NCI-H2029 treated with DMSO at 0.1 percent for 48 hours (cell line): Measurements from ENCODE around the gene LDLR.

Source experiments
- DNase-seq: peaks from one replicate; lab custom pipeline; 2025; lab: John Stamatoyannopoulos, UW

LDLR gene

DNA sequence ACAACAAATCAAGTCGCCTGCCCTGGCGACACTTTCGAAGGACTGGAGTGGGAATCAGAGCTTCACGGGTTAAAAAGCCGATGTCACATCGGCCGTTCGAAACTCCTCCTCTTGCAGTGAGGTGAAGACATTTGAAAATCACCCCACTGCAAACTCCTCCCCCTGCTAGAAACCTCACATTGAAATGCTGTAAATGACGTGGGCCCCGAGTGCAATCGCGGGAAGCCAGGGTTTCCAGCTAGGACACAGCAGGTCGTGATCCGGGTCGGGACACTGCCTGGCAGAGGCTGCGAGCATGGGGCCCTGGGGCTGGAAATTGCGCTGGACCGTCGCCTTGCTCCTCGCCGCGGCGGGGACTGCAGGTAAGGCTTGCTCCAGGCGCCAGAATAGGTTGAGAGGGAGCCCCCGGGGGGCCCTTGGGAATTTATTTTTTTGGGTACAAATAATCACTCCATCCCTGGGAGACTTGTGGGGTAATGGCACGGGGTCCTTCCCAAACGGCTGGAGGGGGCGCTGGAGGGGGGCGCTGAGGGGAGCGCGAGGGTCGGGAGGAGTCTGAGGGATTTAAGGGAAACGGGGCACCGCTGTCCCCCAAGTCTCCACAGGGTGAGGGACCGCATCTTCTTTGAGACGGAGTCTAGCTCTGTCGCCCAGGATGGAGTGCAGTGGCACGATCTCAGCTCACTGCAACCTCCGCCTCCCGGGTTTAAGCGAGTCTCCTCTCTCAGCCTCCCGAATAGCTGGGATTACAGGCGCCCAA lies at the start of gene LDLR:
TSS of gene LDLR (plus strand) at position 210 of the 760 bp plus-strand sequence. CDS start at position 296, 86 bp downstream.
- DNase-seq, result peak; percentile 81

DNA sequence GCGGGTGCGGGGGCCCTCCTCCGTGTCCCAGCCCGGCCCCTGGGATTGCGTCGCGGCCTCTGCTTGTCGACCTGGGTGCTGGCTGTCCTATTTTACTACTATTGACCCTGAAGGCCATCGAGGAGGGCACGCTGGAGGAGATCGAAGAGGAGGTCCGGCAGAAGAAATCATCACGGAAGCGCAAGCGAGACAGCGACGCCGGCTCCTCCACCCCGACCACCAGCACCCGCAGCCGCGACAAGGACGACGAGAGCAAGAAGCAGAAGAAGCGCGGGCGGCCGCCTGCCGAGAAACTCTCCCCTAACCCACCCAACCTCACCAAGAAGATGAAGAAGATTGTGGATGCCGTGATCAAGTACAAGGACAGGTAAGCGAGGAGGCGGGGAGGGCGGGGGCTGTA lies 48.1 kb upstream of the LDLR start:
- no peak for DNase-seq

DNA sequence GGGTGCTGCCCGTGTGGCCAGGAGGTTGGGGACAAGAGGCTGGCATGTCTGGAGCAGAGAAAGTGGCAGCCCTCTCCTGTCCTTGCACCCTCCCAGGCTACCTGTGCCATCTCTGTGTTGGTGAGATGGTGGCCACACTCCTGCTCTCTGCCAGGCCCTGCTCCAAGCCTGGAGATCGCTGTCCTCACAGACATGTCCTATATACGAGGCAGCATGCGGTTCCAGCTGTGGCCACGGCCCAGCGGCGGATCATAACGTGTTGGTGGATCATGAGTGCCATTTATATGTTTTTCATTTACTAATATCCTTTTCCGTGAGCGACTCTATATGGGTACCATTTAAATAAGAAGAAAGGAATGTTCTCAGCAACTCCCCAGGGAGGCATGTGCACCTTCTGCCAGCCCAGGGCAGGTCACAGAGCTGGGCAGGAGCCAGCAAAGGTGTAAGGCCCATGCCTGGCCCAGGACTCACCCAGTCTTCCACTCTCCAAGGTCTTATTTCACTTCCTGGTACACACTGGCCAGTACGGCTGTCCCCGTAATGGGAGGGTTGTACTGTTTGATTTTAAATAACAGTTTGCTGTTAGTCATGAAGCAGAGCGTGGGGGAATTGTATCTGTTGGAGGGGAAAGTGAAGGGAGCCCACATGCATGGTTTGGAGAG lies 47.2 kb upstream of the LDLR start:
- DNase-seq, result no peak

DNA sequence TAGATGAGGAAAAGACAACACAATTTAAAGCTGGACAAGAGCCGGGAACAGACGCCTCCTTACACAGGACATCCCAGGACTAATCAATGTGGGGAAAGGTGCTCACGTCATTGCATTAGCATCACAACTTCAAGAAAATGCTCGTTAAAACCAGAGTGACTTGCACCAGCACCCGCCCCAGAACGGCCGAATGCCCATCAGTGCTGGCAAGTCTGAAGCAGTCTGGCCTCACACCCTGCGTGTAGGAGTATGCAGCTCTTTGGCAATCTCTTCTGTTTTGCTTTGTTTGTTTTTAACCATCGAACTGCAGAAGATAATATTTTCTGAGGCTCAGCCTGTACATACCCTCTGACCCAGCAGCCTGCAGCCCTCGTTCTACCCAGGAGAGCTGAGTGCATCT lies 44.8 kb upstream of the LDLR start:
- no peak for DNase-seq

DNA sequence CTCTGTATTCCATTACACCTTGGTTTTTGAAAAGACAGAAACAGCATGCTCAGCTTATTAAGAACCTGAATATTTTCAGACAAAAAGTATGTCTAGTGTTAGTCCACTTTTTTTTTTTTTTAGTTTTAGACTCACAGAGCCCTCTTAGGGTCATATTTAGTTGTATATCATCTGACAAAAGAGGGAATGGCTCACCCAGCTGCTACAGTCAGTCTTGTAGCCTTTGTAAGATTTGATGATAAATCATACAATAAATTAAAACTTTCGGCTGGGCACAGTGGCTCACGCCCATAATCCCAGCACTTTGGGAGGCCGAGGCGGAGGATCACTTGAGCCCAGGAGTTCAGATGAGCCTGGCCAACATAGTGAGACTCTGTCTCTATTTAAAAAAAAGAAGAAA lies 43.7 kb upstream of the LDLR start:
- DNase-seq, result no peak

DNA sequence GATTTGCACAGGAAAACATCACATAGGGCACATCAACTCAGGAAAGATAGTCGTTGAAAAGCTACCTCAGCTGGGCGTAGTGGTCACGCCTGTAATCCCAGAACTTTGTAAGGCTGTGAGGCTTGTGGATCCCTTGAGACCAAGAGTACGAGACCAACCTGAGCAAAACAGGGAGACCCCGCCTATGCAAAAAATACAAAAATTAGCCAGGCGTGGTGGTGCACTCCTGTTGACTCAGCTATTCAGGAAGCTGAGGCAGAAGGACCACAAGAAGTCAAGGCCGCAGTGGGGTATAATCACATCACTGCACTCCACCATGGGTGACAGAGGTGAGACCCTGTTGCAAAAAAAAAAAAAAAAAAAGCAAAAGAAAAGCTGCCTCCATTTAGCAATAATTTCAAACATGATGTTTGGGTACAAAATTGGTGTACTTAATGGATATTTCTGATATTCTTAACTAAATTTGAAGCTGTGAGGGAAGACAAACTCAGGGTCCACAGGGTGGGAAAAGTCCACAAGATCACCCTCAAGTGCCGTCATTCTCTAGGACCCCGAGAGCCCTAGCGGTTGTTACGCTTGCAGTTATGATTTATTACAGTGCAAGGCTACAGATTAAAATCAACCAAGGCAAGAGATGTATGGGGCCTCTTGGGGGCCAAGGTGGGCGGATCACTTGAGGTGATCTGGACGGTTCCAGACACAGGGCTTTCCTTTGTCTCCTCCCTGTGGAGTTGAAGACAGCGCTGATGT lies 42.5 kb upstream of the LDLR start:
- no peak for DNase-seq

DNA sequence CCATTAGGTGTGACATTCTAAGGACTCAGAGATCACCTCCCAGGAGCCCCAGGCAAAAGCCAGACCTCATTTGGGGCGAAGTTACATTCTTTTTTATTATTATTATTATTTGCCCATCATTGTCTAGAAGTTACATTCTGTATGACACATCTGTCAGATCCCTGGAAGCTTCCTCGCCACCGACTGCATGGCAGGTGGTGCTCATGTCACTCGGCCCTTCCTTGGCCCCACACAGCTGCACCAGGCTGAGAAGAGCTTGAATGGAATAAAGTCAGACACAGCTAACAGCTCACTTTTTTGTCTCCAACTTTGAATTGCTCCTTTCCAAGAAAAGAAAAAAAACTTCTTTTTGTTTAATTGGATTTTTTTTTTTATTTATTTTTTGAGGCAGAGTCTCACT lies 41.4 kb upstream of the LDLR start:
- no peak for DNase-seq

DNA sequence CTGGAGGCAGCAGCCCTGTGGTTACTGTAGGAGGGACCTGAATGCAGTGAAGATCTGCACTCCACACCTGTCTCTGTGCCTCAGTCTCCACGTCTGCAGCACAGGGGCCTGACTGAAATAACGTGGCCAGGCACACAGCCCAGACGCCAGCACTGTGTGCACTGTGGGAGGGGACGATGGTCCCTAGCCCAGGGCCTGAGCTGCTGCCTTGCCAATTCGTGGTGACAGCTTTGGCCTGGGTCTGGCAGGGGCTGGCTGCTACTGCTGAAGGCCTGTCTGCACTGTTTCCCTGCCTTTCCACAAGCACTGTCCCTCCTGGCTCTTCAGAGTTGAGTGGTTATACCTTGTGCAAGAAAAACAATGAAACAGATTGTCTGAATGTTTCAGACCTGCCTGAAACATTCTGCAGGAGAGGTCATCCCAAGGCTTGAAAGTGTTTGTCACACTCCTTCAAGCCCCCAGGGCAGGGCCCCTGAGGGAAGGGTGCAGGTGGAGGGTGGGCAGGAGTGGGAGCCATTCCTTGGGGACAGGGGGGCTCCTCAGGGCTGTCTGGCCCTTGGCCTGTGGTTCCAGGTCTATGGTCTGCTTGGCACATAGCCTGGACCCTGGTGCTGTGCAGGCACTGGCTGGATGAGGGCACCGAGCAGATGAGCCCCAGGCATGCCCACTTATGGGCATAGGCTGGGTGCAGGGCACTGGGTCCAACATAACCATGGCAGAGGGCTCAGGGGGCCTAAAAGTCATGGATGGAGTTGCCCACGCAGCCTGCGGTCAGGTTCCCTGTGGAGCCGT lies 38.7 kb upstream of the LDLR start:
- DNase-seq, result no peak

DNA sequence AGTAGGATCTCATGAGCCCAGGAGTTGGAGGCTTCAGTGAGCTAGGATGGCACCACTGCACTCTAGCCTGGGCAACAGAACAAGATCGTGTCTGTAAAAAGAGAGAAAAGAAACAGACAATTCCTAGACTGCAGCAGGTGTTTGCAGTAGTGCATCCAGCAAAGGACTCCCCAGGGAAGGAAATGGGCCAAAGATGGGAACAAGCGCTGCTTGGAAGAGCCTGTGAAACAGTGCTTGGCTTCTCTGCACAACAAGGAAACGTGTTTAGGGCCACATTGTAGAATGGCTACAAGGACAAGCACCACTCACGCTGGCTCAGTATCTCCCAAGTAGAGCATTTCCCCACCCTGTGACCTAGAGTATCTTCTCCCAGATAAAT lies 35.5 kb upstream of the LDLR start:
- no peak for DNase-seq

DNA sequence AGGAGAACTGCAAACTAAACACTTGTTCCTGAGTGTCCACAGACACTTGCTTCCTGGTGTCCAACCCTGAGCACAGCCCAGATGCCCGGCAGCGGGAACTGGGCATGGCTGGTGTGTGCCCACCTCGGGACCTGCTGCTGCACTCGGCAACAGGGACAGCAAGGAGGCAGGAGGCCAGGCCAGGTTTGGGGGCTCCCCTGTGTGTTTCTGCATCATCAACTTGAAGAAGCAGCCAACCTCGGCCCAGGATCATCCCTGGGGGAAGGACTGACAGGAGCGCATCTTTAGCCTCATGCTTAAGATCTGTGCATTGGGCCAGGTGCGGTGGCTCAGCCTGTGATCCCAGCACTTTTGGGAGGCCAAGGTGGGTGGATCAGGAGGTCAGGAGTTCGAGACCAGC lies 35.1 kb upstream of the LDLR start:
- no peak for DNase-seq

DNA sequence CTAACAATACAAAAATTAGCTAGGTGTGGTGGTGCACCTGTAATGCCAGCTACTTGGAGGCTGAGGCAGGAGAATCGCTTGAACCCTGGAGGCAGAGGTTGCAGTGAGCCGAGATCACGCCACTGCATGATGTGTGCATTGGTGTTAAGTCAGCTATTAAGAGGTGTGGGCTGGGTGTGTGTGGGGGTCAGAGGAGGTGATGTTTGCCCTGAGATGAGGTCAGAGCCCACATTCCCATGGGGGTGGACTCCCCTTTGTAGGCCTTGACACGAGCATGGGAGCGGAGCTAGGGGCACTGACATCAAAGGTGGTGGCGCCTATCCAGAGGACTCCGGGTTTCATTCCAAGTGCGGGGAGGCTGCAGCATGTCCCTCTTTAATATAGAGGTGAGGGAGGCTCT lies 34.6 kb upstream of the LDLR start:
- no peak for DNase-seq

DNA sequence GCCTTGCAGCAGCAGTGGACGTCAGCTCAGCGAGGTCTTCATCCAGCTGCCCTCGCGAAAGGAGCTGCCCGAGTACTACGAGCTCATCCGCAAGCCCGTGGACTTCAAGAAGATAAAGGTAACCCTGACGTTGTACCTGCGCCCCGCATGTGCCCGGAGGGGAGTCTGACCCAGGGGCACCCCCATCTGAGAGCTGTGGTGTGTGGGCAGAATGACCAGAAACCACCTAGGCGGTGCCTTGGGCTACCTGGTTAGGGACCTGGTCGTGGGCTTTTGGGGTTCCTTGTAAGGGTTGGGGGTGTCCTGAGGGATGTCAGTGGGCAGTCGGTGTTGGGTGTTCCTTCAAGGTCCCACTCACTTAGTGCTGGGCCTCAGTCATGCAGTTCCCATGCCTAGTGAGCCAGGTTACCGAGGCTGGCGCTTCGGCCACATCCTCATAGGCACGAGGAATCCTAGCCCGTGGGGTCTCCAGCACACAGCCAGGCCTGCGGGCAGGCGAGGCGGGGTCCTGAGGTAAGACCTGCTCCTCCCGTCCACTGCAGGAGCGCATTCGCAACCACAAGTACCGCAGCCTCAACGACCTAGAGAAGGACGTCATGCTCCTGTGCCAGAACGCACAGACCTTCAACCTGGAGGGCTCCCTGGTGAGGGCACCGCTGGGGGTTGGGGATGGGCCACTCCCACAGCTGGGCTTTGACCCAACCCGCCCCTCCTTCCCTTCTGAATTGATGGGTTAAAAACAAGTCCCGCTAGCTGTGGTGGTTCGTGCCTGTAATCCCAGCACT lies 30.8 kb upstream of the LDLR start:
- no peak for DNase-seq

DNA sequence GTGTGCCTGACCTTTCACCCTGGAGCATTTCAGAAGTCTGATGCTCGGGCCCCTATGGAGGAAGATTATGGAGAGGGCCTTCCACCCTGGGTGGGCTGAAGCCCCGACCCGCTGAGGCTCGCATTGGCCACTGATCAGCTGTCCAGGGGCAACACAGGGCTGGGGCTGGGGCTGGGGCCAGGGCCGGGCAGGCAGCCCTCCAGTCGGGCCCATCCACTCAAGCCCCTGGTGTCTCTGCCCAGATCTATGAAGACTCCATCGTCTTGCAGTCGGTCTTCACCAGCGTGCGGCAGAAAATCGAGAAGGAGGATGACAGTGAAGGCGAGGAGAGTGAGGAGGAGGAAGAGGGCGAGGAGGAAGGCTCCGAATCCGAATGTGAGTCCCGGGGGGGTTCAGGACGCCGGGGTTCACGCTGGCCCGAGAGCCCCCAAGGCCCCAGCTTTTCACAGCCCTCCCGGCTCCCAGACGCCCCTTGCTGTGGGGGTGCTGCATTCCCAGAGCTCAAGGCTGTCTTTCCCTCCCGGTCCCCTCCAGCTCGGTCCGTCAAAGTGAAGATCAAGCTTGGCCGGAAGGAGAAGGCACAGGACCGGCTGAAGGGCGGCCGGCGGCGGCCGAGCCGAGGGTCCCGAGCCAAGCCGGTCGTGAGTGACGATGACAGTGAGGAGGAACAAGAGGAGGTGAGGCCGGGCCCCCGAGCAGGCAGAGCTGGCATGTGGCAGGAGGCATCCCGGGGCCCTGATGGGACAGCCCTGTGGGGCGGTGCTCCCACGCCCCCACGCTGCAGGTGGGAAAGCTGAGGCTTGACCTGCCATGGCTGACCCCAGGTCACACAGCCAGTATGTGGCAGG lies 29.5 kb upstream of the LDLR start:
- DNase-seq, result no peak

DNA sequence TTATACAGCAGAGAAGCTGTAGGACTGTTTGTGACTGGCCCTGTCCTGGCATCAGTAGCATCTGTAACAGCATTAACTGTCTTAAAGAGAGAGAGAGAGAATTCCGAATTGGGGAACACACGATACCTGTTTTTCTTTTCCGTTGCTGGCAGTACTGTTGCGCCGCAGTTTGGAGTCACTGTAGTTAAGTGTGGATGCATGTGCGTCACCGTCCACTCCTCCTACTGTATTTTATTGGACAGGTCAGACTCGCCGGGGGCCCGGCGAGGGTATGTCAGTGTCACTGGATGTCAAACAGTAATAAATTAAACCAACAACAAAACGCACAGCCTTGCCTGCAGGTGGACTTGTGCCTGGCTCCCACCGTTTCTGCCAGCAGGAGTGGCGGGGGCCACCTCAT lies 27.3 kb upstream of the LDLR start:
- DNase-seq, result no peak

DNA sequence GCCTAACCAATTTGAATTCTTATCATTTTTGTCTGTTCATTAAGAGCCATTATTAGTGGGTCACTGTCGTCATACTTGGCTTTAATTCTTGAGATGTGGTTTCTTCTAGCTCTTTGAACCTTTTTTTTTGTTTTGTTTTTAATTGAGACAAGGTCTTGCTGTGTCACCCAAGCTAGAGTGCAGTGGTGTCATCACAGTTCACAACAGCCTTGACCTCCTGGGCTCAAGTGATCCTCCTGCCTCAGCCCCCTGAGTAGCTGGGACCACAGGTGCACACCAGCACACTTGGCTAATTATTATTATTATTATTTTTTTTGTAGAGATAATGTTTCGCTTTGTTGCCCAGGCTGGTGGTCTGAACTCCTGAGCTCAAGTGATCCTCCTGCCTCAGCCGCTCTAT lies 25.8 kb upstream of the LDLR start:
- DNase-seq, result no peak

DNA sequence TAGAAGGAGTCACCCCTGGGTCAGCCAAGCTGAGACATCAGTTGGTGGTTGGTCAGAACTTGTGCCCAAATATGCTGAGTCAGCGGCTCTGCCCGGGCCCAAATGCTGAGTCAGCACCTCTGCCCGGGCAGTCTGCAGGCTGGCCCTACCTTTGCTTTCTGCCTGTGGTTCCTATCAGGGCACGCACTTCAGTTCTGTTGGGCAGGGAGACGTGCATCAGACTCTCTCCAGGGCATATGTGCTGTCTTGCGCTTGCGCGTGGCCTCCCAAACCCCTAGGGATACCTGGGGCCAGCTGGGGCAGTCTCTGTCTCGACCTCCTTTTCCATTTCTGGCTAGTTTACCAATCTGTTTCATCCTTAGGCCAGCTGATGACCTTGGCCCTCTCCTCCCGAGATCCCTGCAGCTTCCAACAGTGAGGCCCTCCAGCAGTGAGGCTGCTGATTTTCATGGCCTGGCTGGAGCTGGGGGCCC lies 24.4 kb upstream of the LDLR start:
- no peak for DNase-seq

DNA sequence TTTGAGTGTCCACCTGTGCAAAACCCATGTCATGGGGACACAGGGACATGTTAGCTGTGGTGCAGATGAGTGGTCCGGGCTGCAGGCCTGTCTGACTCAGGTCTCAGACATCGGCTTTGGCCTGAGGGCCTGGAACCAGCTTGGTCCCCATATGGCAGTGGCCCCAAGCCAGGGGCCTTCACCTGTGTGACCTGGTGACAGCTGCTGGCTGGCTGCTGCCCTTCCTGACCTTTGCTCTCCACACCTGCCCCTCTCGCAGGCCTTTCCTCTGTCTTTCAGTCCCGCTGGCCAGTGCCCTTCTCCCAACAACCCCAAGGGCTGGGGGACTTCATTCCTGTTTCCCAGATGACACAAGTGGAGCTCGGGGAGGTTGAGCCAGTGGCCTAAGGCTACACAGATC lies 22.9 kb upstream of the LDLR start:
- no peak for DNase-seq

DNA sequence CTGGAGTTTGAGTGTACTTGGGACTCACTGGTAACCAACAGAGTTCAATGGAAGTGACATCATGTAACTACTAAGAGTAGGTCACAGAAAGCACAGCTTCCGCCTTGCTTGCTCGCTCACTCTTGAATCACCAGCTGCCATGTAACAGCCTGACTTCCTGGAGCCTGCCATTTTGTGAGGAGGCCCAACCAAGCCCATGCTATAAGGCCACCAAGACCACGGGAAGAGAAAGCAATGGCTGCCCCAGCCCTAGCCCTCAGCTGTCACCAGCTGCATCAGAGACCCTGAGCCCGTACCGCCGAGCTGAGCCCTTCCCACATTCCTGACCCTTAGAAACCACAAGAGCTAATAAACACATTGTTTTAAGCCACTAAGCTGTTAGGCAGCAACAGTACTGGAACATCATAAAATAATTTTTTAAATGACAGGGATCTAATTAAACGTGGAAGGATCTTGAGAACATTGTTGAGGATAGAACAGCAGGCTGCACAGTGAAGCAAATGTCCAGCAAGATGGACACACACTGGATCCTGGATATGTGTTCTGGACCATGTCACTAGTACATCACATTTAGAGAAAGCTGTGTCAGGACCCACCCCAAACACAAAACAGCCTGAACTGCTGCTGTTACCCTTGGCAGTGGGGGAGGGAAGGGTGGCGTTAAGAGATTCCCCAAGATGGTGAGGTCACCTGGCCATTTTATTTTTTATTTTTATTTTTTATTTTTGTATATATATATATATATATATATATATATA lies 21.7 kb upstream of the LDLR start:
- DNase-seq, result no peak

DNA sequence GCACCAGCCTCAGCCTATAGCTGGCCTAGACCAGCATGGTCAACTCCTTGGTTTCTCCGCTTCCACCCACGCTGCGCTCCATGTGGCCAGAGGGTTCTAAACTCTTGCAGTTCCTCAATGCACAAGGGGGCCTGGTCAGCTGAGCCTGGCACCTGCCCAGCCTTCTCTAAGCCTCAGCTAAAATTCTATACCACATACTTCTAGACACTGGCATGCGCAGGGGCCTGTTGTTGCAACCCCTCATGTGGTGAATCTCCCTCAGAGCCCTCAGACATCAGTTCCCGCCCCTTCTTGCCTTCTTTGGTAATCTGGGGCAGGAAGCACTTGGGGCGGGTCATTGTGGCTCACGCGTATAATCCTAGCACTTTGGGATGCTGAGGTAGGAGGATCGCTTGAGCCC lies 19.7 kb upstream of the LDLR start:
- DNase-seq, result no peak

DNA sequence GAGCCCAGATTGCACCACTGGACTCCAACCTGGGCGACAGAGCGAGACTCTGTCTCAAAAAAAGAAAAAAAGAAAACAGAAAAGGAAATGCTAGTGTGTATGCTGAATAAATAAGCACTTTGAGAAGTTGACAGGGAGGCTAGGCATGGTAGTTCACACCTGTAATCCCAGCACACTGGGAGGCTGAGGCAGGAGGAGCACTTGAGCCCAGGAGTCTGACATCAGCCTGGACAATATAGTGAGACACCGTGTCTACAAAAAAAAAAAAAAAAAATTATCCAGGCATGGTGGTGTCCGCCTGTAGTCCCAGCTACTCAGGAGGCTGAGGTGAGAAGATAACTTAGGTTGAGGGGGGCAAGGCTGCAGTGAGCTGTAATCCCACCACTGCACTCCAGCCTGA lies 19.1 kb upstream of the LDLR start:
- no peak for DNase-seq
